Dedifferentiated amniotic fluid mesenchymal stem cell (primary cell): Measurements from ENCODE around the gene SMTN.

Source experiments
- DNase-seq: peaks from one replicate; pipeline ENCODE4 v3.0.0-alpha.2; 2016; ENCODE audit errors: extremely low spot score

Gene SMTN

GRCh38 chr22:31127181-31127772 lies 46.2 kb downstream of the SMTN start:
- DNase-seq = no peak

- DNase-seq = no peak
These were observed 47.0 kb downstream of the SMTN start for GRCh38 chr22:31128156-31128555.

GRCh38 chr22:31130873-31131272 lies 49.8 kb downstream of the SMTN start:
- no peak for DNase-seq

GRCh38 chr22:31133911-31134310 lies 52.8 kb downstream of the SMTN start:
- no peak for DNase-seq

GRCh38 chr22:31134688-31135087 lies 53.6 kb downstream of the SMTN start:
- no peak for DNase-seq

GRCh38 chr22:31135706-31136105 lies 54.6 kb downstream of the SMTN start:
- DNase-seq = no peak

- DNase-seq = no peak
These were observed 55.0 kb downstream of the SMTN start for GRCh38 chr22:31136155-31136554.

GRCh38 chr22:31136711-31137110 lies 55.6 kb downstream of the SMTN start:
- DNase-seq = no peak

GRCh38 chr22:31137721-31138120 lies 56.6 kb downstream of the SMTN start:
- no peak for DNase-seq

- no peak for DNase-seq
These were observed 57.0 kb downstream of the SMTN start for GRCh38 chr22:31138126-31138525.

GRCh38 chr22:31139066-31139465 lies 57.9 kb downstream of the SMTN start:
- DNase-seq = no peak

GRCh38 chr22:31139866-31140716 lies 59.0 kb downstream of the SMTN start, which contains the start of gene PLA2G3:
PLA2G3 (minus strand) TSS chr22:31140508; CDS start chr22:31140354, 154 bp downstream.
- DNase-seq = no peak

GRCh38 chr22:31140746-31141145 lies 59.6 kb downstream of the SMTN start:
- no peak for DNase-seq

GRCh38 chr22:31141551-31141950 lies 60.4 kb downstream of the SMTN start:
- DNase-seq = no peak

GRCh38 chr22:31142285-31142684 lies 61.2 kb downstream of the SMTN start:
- no peak for DNase-seq

GRCh38 chr22:31143038-31143437 lies 61.9 kb downstream of the SMTN start:
- DNase-seq = no peak

- DNase-seq = no peak
These were observed 62.4 kb downstream of the SMTN start for GRCh38 chr22:31143537-31143936.

GRCh38 chr22:31144223-31144622 lies 63.1 kb downstream of the SMTN start:
- DNase-seq = no peak

- no peak for DNase-seq
These were observed 67.4 kb downstream of the SMTN start for GRCh38 chr22:31148488-31148887.

GRCh38 chr22:31148953-31149627 lies 68.0 kb downstream of the SMTN start:
- peak; percentile 77 for DNase-seq

- DNase-seq = no peak
These were observed 69.5 kb downstream of the SMTN start for GRCh38 chr22:31150615-31151014.

- DNase-seq = no peak
These were observed 70.8 kb downstream of the SMTN start for GRCh38 chr22:31151872-31152271.

- DNase-seq = no peak
These were observed 72.2 kb downstream of the SMTN start for GRCh38 chr22:31153357-31153756.
